GM20000 (cell line): ENCODE measurements around the gene OTX1.

Experiments
- DNase-seq: peaks from one replicate; pipeline ENCODE4 v3.0.0; 2012; ENCODE audit warnings: low spot score
- TF ChIP-seq, protein P1 (sequence below): IDR thresholded peaks from 2 replicates; pipeline ENCODE4 v1.5.1; 2012; ENCODE audit warnings: mild to moderate bottlenecking, control low read depth; ENCODE audit errors: extremely low read depth, missing control alignments

OTX1 gene

DNA sequence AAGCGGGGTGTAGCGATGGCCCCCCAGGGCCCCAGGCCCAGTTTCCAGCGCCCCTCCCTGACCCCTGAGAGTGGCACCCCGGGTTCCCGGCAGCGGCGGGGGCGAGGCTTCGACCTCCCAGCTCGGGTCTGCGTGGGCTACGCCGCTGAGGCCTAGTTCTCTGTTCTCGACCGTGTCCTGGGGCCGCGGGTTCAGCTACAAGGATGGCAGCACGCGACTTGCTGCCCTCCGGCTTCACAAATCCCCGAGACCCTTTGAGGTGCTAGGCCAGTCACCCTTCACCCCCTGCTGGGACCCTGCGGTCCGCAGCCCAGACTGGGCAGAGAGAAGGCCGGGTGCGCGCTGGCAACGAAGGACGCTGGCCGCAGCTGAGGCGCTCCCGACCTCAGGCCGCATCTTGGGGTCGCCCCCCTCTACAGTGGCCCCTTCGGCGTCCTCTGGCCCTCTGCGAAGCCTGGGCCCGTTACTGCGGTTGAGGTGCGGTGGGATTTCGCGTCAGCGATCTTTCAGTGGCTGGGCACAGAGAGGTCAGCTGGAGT is 1.2 kb downstream of the OTX1 start:
- peak; percentile 33 for DNase-seq

DNA sequence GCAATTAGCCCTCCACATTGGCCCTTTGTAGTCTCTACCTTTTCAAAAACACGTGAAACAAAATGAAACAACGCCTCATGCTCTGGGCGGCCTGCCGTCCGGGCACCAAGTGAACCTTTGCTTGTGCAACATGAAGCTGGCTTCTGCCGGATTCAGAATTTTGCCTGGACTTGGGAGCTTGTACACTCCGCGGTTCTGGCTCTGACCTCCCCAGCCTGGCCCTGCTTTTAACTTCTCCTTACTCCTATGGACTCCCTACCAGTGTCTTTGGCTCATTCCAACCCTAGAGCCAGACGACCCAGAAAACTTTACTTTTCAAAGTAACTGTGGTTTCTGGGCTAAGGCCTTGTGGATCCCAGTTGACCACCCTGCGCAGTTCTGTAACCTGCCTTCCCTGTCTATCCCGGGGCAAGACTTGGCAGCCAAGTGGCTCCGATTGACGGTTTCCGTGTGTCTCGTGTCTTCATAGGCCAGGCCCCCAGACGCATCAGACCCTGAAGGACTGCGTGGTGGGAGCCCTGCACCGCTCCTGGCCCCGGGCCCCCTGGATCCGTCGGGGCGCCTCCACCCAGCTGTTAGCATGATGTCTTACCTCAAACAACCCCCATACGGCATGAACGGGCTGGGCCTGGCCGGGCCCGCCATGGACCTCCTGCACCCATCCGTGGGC is 1.9 kb downstream of the OTX1 start:
- DNase-seq: peak; percentile 25
- TF ChIP-seq, protein P1, sequence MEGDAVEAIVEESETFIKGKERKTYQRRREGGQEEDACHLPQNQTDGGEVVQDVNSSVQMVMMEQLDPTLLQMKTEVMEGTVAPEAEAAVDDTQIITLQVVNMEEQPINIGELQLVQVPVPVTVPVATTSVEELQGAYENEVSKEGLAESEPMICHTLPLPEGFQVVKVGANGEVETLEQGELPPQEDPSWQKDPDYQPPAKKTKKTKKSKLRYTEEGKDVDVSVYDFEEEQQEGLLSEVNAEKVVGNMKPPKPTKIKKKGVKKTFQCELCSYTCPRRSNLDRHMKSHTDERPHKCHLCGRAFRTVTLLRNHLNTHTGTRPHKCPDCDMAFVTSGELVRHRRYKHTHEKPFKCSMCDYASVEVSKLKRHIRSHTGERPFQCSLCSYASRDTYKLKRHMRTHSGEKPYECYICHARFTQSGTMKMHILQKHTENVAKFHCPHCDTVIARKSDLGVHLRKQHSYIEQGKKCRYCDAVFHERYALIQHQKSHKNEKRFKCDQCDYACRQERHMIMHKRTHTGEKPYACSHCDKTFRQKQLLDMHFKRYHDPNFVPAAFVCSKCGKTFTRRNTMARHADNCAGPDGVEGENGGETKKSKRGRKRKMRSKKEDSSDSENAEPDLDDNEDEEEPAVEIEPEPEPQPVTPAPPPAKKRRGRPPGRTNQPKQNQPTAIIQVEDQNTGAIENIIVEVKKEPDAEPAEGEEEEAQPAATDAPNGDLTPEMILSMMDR: no peak

More for the DNA sequence above, 1.2 kb downstream of the OTX1 start:
- TF ChIP-seq, protein P1: no peak

DNA sequence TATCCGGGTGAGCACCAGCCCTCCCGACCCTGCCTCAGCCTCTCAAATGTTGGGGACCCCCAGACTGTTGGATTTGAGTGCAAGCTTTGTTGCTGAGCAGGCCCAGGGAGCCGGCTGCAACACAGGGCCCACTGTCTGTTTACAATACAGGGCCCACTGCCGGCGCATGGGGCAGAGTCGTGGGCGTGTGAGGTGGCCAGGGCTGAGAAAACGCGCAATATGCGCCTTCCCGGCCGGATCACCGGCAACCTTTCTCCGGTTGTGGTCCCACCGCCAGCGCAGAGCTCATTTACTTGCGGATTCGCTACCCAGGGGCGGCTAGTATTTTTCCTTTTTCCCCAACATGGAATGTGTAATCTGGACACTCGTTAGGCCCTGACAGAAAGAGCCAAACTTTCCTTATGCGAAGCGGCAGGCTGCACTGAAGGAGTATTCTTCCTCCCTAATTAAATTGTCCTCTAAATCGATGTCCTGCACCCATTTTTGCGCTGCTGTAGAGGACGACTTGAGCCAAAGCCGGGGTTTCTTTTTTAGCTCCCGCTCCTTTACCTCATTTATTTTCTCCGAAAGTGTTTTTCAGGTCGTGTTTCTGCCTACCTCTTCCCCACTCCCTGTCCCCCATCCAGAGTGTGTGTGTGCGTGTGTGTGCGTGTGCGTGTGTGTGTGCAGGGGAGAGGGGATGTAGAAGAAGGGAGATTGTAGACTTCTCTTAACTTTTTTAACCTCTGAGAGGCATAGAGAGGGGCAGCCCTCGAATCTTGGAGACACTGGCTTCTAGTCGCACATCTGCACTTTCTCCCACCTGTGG is 2.7 kb downstream of the OTX1 start:
- TF ChIP-seq, protein P1: no peak
- peak; percentile 32 for DNase-seq

DNA sequence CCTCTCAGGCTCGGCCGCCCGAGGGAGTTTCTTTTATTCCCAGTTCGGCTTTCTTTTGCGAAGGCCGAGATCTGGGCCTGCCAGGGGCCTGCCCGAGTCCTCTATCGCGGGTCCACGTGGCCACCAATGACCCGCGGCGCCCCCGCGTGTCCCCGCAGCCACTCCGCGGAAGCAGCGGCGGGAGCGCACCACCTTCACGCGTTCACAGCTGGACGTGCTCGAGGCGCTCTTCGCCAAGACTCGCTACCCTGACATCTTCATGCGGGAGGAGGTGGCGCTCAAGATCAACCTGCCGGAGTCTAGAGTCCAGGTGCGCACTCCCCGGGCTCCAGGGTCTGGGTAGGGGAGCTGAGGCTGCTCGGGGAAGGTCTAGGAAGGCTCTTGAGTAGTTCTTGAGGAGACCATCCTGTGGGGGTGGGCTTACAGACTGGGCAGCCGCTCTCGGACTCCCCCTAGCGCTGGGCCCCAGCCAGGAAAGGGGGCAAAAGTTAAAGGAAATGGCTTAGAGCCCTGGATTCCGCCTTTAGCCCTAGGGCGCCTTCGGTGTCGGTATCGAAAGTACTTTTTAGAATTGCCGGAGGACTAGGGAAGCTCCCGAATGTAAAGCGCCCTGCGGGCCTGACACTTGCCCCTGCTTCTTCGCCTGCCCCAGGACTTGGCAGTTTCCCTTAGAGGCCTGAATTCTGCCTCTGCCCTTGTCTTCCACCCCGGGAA is 3.4 kb downstream of the OTX1 start:
- TF ChIP-seq, protein P1: peak; percentile 59
- DNase-seq: peak; percentile 72

DNA sequence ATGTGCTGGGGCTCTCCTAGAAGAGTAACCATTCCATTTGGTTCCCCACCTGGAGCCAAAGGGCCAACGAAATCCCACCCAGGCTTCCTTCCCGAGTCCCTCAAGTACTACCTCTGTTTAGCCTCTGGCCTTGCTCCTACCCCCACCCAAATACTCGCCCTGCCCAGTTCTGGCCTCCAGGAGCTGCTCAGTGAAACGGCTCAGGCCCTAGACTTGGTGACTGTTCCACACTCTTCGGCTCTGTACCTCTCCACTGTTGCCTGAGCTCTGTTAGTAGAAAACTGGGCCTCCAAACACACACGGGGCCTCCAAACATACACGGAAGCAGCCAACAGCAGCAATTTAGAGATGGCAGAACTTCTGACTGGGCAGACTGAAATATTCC is 4.2 kb downstream of the OTX1 start:
- peak; percentile 22 for DNase-seq
- TF ChIP-seq, protein P1: no peak

DNA sequence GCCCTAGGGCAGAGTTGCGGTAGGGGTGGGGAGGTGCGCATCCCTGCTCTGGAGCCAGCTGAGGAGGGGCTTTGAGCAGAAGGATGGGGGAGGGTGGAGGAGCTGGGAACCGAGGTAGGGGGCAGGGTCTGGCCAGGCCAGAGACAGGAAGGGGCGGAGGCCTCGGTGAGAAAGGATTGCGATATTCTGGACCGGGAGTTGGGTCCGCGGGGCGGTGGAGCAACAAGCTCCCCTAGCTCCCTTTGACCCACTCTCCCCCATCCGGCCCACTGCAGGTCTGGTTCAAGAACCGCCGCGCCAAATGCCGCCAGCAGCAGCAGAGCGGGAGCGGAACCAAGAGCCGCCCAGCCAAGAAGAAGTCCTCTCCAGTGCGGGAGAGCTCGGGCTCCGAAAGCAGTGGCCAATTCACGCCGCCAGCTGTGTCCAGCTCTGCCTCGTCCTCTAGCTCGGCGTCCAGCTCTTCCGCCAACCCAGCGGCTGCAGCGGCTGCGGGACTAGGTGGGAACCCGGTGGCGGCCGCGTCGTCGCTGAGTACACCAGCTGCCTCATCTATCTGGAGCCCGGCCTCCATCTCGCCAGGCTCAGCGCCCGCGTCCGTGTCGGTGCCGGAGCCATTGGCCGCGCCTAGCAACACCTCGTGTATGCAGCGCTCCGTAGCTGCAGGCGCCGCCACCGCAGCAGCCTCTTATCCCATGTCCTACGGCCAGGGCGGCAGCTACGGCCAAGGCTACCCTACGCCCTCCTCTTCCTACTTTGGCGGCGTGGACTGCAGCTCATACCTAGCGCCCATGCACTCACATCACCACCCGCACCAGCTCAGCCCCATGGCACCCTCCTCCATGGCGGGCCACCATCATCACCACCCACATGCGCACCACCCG is 4.8 kb downstream of the OTX1 start:
- TF ChIP-seq, protein P1: no peak
- peak; percentile 29 for DNase-seq
